ENCODE results near the gene ATG16L2.

ATG16L2 gene

GRCh38 chr11:72836111-72836510, 21.9 kb downstream of the ATG16L2 start:
- TF ChIP-seq CTCF (IDR thresholded peaks at IDR 0.05; ENCODE audit: low read depth, low read length), result no peak
- no peak overlapping the region for H3K4me3 ChIP-seq (ENCODE audit: low read depth, low read length)

- TF ChIP-seq CTCF (IDR thresholded peaks at IDR 0.05; ENCODE audit: low read depth, low read length), result no peak
- no peak overlapping the region for H3K4me3 ChIP-seq (ENCODE audit: low read depth, low read length)
Measured at GRCh38 chr11:72838691-72839305, 24.6 kb downstream of the ATG16L2 start.

- no peak for TF ChIP-seq CTCF (IDR thresholded peaks at IDR 0.05; ENCODE audit: low read depth, low read length)
- no peak overlapping the region for H3K4me3 ChIP-seq (ENCODE audit: low read depth, low read length)
Measured at GRCh38 chr11:72840780-72841179, 26.6 kb downstream of the ATG16L2 start.

- H3K4me3 ChIP-seq (ENCODE audit: low read depth, low read length), result no peak overlapping the region
- no peak for TF ChIP-seq CTCF (IDR thresholded peaks at IDR 0.05; ENCODE audit: low read depth, low read length)
Measured at GRCh38 chr11:72841397-72841796, 27.2 kb downstream of the ATG16L2 start.

- no peak for TF ChIP-seq CTCF (IDR thresholded peaks at IDR 0.05; ENCODE audit: low read depth, low read length)
- H3K4me3 ChIP-seq (ENCODE audit: low read depth, low read length), result no peak overlapping the region
Measured at GRCh38 chr11:72842126-72842525, 27.9 kb downstream of the ATG16L2 start.

GRCh38 chr11:72842653-72843330, 28.6 kb downstream of the ATG16L2 start:
- no peak overlapping the region for H3K4me3 ChIP-seq (ENCODE audit: low read depth, low read length)
- TF ChIP-seq CTCF (IDR thresholded peaks at IDR 0.05; ENCODE audit: low read depth, low read length), result no peak

GRCh38 chr11:72844356-72844755, 30.1 kb downstream of the ATG16L2 start:
- TF ChIP-seq CTCF (IDR thresholded peaks at IDR 0.05; ENCODE audit: low read depth, low read length), result no peak
- no peak overlapping the region for H3K4me3 ChIP-seq (ENCODE audit: low read depth, low read length)
